GM18505 (cell line): ENCODE results near the gene SMIM35.

Experiments used
- ATAC-seq: cut with Tn5 transposase; IDR thresholded peaks from one replicate; pipeline ENCODE4 v1.9.1; 2021; ENCODE audit not compliant: unreplicated experiment
- POLR2A ChIP-seq: IDR thresholded peaks from 4 replicates; pipeline ENCODE4 v1.6.1; 2011; ENCODE audit warnings: borderline replicate concordance; ENCODE audit not compliant: insufficient read depth, insufficient read length; ENCODE audit errors: extremely low read depth

The SMIM35 gene

GRCh38 chr11:118000067-118000849, 86.5 kb downstream of the SMIM35 start:
- no peak for ATAC-seq
- no peak for TF ChIP-seq POLR2A

- ATAC-seq, result no peak
- no peak for TF ChIP-seq POLR2A
These were observed 87.3 kb downstream of the SMIM35 start for GRCh38 chr11:117999354-117999993.

- no peak for ATAC-seq
- TF ChIP-seq POLR2A, result no peak
These were observed 88.0 kb downstream of the SMIM35 start for GRCh38 chr11:117998664-117999353.

GRCh38 chr11:117997823-117998579, 88.8 kb downstream of the SMIM35 start:
- peak; percentile 33 for TF ChIP-seq POLR2A
- peak; percentile 48 for ATAC-seq

- TF ChIP-seq POLR2A, result no peak
These were observed 89.4 kb downstream of the SMIM35 start for GRCh38 chr11:117997406-117997805.

GRCh38 chr11:117996058-117996457, 90.7 kb downstream of the SMIM35 start:
- no peak for TF ChIP-seq POLR2A
- no peak for ATAC-seq

More at GRCh38 chr11:117997406-117997805, 89.4 kb downstream of the SMIM35 start:
- ATAC-seq, result no peak

GRCh38 chr11:117995472-117995871, 91.3 kb downstream of the SMIM35 start:
- ATAC-seq, result no peak

GRCh38 chr11:117993988-117994745, 92.6 kb downstream of the SMIM35 start:
- no peak for ATAC-seq
- TF ChIP-seq POLR2A, result no peak

More at GRCh38 chr11:117995472-117995871, 91.3 kb downstream of the SMIM35 start:
- no peak for TF ChIP-seq POLR2A

- TF ChIP-seq POLR2A, result no peak
- no peak for ATAC-seq
These were observed 94.1 kb downstream of the SMIM35 start for GRCh38 chr11:117992620-117993019.

- no peak for TF ChIP-seq POLR2A
- no peak for ATAC-seq
These were observed 94.6 kb downstream of the SMIM35 start for GRCh38 chr11:117992136-117992535.

- no peak for ATAC-seq
- TF ChIP-seq POLR2A, result no peak
These were observed 97.2 kb downstream of the SMIM35 start for GRCh38 chr11:117989351-117990102.
